ENCODE measurements around the gene COL28A1.
A peak's percentile ranks its signal among the peaks of the same experiment; 100 is the strongest.

Gene COL28A1

DNA sequence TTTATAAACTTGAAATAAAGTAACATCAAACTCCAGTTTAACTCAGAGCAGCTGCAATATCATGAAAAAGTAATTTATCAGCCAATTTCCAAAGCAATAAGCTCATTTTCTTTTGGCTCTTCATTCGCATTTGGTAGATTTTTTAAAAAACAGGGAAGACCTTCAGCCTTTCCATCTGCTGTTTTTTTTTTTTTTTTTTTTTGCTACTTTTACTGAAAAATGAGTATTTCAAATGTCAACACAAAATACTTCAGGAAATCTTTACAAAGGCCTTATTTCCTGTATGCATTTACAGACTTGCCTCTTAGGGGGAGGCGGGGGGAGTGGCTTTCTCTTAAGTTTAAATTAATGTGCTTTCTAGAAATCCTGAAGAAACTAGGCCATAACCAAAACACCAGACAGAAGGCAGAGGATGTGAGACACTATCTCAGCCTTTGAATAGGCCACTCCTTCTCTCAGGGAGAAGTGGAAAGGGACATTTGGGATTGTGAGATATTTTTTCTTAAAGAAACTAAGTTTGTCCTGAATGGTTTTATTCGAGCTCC is 91.8 kb downstream of the COL28A1 start:
- H3K9me3 ChIP-seq (ENCODE audit: insufficient read depth, low read depth, low read length), result no peaks in the 10 kb centered on the region
- WGBS (ENCODE audit: extremely low coverage, insufficient coverage, insufficient read length), result no CpG with 5 or more reads among the region's 3 CpGs
- no peak overlapping the region for H3K4ac ChIP-seq (ENCODE audit: low read depth, low read length)
- no peak overlapping the region for H2BK5ac ChIP-seq (ENCODE audit: low read depth, low read length, poor library complexity)
- no peak overlapping the region for H4K91ac ChIP-seq (ENCODE audit: low read depth, low read length)
- no peaks in the 10 kb centered on the region for H3K36me3 ChIP-seq (ENCODE audit: control insufficient read depth in 1 of 2, insufficient read depth in 2 of 2, low read length in 2 of 2)
- H2AK5ac ChIP-seq (ENCODE audit: low read length), result no peak overlapping the region
- H3K27ac ChIP-seq (ENCODE audit: low read depth, low read length), result no peak overlapping the region
- no peak for DNase-seq
- peaks cover 0 to 2% of the 10 kb centered on the region in 2 experiments for H3K4me1 ChIP-seq (ENCODE audit: control insufficient read depth in 1 of 2, insufficient read depth in 2 of 2, low read length in 2 of 2)
- H3K14ac ChIP-seq (ENCODE audit: low read length), result no peak overlapping the region
- no peak overlapping the region for H2BK12ac ChIP-seq (ENCODE audit: low read length)
- H3K9ac ChIP-seq (ENCODE audit: low read length), result no peak overlapping the region
- no peak overlapping the region for H3K4me2 ChIP-seq (ENCODE audit: low read length)
- H4K8ac ChIP-seq (ENCODE audit: low read depth, low read length), result no peak overlapping the region
- no peaks in the 10 kb centered on the region for H3K27me3 ChIP-seq (ENCODE audit: insufficient read depth, low read length)
- H2AFZ ChIP-seq (ENCODE audit: insufficient read depth, low read length, poor library complexity), result no peak overlapping the region
- H2BK120ac ChIP-seq (ENCODE audit: insufficient read depth, low read length, poor library complexity), result no peak overlapping the region
- no peaks in the 10 kb centered on the region for H3K79me2 ChIP-seq (ENCODE audit: control insufficient read depth, insufficient read depth, low read length, poor library complexity)
- no peak overlapping the region for H3K18ac ChIP-seq (ENCODE audit: low read length)
- H3K4me3 ChIP-seq (ENCODE audit: low read depth, low read length), result no peak overlapping the region
- no peak overlapping the region for H3K23ac ChIP-seq (ENCODE audit: low read length)
- peaks cover 2% of the 10 kb centered on the region for H3K79me1 ChIP-seq (ENCODE audit: low read length)
- H4K12ac ChIP-seq (ENCODE audit: low read depth, low read length), result no peak overlapping the region

DNA sequence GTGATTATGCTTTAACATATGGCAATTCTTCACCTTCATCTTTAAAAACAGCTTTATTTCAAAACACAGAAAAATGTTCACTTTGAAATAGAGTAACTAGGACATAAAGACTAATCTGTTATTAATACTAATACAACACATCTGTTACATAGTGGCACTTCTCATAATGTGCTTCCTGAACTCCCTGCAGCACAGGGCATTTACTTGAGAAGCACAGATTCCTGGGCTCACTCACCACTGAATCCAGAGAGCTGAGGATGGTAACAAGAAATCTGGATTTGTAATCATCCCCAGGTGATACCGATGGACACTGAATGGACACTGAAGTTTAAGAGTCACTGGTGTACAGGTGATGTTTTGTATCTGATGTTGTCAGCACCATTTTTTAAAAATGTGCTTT is 96.1 kb downstream of the COL28A1 start:
- no peak overlapping the region for H2BK12ac ChIP-seq (ENCODE audit: low read length)
- no peak overlapping the region for H3K4me3 ChIP-seq (ENCODE audit: low read depth, low read length)
- peaks cover 2% of the 10 kb centered on the region for H3K79me1 ChIP-seq (ENCODE audit: low read length)
- no peak overlapping the region for H3K27ac ChIP-seq (ENCODE audit: low read depth, low read length)
- no peak overlapping the region for H2AFZ ChIP-seq (ENCODE audit: insufficient read depth, low read length, poor library complexity)
- H2BK5ac ChIP-seq (ENCODE audit: low read depth, low read length, poor library complexity), result no peak overlapping the region
- H3K9ac ChIP-seq (ENCODE audit: low read length), result no peak overlapping the region
- H4K12ac ChIP-seq (ENCODE audit: low read depth, low read length), result no peak overlapping the region
- no peak overlapping the region for H3K18ac ChIP-seq (ENCODE audit: low read length)
- WGBS (ENCODE audit: extremely low coverage, insufficient coverage, insufficient read length), result no CpG with 5 or more reads among the region's 1 CpG
- no peak for DNase-seq
- H4K8ac ChIP-seq (ENCODE audit: low read depth, low read length), result no peak overlapping the region
- H3K4me1 ChIP-seq (ENCODE audit: control insufficient read depth in 1 of 2, insufficient read depth in 2 of 2, low read length in 2 of 2), result peaks cover 0 to 2% of the 10 kb centered on the region in 2 experiments
- H3K14ac ChIP-seq (ENCODE audit: low read length), result no peak overlapping the region
- no peaks in the 10 kb centered on the region for H3K79me2 ChIP-seq (ENCODE audit: control insufficient read depth, insufficient read depth, low read length, poor library complexity)
- no peak overlapping the region for H3K4ac ChIP-seq (ENCODE audit: low read depth, low read length)
- no peak overlapping the region for H3K4me2 ChIP-seq (ENCODE audit: low read length)
- H4K91ac ChIP-seq (ENCODE audit: low read depth, low read length), result no peak overlapping the region
- no peaks in the 10 kb centered on the region for H3K9me3 ChIP-seq (ENCODE audit: insufficient read depth, low read depth, low read length)
- H3K27me3 ChIP-seq (ENCODE audit: insufficient read depth, low read length), result no peaks in the 10 kb centered on the region
- no peaks in the 10 kb centered on the region for H3K36me3 ChIP-seq (ENCODE audit: control insufficient read depth in 1 of 2, insufficient read depth in 2 of 2, low read length in 2 of 2)
- no peak overlapping the region for H2AK5ac ChIP-seq (ENCODE audit: low read length)
- H2BK120ac ChIP-seq (ENCODE audit: insufficient read depth, low read length, poor library complexity), result no peak overlapping the region
- H3K23ac ChIP-seq (ENCODE audit: low read length), result no peak overlapping the region

DNA sequence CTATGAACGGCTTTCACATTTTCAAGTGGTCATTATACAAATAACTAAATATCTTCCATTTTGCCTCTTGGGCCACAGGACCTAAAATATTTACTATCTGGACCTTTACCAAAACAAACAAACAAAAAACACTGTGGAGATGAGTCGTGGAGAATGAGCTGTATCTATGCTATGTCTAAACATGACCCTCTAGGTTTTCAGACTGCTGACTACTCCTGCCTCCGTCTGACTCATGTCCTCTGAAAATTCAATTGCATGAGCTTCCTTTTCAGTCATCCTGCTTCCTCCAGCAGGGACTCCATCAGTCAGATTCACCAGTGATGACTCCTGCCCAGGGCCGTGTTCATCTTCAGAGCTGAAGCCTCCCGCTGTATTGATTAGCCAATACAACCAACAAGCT is 96.8 kb downstream of the COL28A1 start:
- no peak overlapping the region for H3K27ac ChIP-seq (ENCODE audit: low read depth, low read length)
- no peaks in the 10 kb centered on the region for H3K36me3 ChIP-seq (ENCODE audit: control insufficient read depth in 1 of 2, insufficient read depth in 2 of 2, low read length in 2 of 2)
- H3K4me1 ChIP-seq (ENCODE audit: control insufficient read depth in 1 of 2, insufficient read depth in 2 of 2, low read length in 2 of 2), result peaks cover 0 to 2% of the 10 kb centered on the region in 2 experiments
- no peak overlapping the region for H3K23ac ChIP-seq (ENCODE audit: low read length)
- H3K4me2 ChIP-seq (ENCODE audit: low read length), result no peak overlapping the region
- no peak overlapping the region for H3K14ac ChIP-seq (ENCODE audit: low read length)
- H3K79me1 ChIP-seq (ENCODE audit: low read length), result peaks cover 2% of the 10 kb centered on the region
- H3K9me3 ChIP-seq (ENCODE audit: insufficient read depth, low read depth, low read length), result no peaks in the 10 kb centered on the region
- no peaks in the 10 kb centered on the region for H3K27me3 ChIP-seq (ENCODE audit: insufficient read depth, low read length)
- peak overlapping the region; percentile 56 for H2BK5ac ChIP-seq (ENCODE audit: low read depth, low read length, poor library complexity)
- H4K8ac ChIP-seq (ENCODE audit: low read depth, low read length), result peak overlapping the region; percentile 38
- H3K4ac ChIP-seq (ENCODE audit: low read depth, low read length), result no peak overlapping the region
- H4K91ac ChIP-seq (ENCODE audit: low read depth, low read length), result no peak overlapping the region
- no peak overlapping the region for H2BK120ac ChIP-seq (ENCODE audit: insufficient read depth, low read length, poor library complexity)
- WGBS (ENCODE audit: extremely low coverage, insufficient coverage, insufficient read length), result no CpG with 5 or more reads among the region's 5 CpGs
- no peak overlapping the region for H2AFZ ChIP-seq (ENCODE audit: insufficient read depth, low read length, poor library complexity)
- no peak overlapping the region for H3K4me3 ChIP-seq (ENCODE audit: low read depth, low read length)
- peak; percentile 44 to 52 for DNase-seq
- no peak overlapping the region for H3K18ac ChIP-seq (ENCODE audit: low read length)
- no peak overlapping the region for H2BK12ac ChIP-seq (ENCODE audit: low read length)
- no peak overlapping the region for H2AK5ac ChIP-seq (ENCODE audit: low read length)
- H4K12ac ChIP-seq (ENCODE audit: low read depth, low read length), result peak overlapping the region; percentile 30
- H3K79me2 ChIP-seq (ENCODE audit: control insufficient read depth, insufficient read depth, low read length, poor library complexity), result no peaks in the 10 kb centered on the region
- no peak overlapping the region for H3K9ac ChIP-seq (ENCODE audit: low read length)

DNA sequence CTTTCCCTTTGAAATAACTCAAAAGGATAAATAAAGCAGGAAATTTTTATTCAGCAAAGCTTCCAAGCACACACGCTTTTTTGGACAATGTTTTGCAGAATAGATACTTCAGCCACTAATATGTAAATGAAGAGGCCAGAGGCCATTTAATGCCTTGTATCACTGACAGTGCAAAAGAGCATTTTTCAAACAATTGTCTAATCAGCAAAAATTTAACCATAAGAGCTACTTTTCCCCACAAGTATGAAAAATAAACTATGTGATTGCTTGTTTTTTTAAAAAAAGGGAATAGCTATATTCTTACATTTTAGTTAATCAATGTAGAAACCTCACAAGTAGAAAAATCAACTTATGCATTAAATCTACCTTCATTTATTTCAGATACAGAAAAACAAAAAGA is 99.7 kb downstream of the COL28A1 start:
- Histone ChIP-seq H3K36me3 (ENCODE audit: control insufficient read depth in 1 of 2, insufficient read depth in 2 of 2, low read length in 2 of 2) (no peaks in the 10 kb centered on the region), H2BK5ac (ENCODE audit: low read depth, low read length, poor library complexity) (no peak overlapping the region), H3K4me2 (ENCODE audit: low read length) (no peak overlapping the region), H3K27me3 (ENCODE audit: insufficient read depth, low read length) (no peaks in the 10 kb centered on the region), H2BK12ac (ENCODE audit: low read length) (no peak overlapping the region), H3K18ac (ENCODE audit: low read length) (no peak overlapping the region), H4K12ac (ENCODE audit: low read depth, low read length) (no peak overlapping the region), H3K79me2 (ENCODE audit: control insufficient read depth, insufficient read depth, low read length, poor library complexity) (no peaks in the 10 kb centered on the region), H3K4ac (ENCODE audit: low read depth, low read length) (no peak overlapping the region), H3K4me3 (ENCODE audit: low read depth, low read length) (no peak overlapping the region), H3K9me3 (ENCODE audit: insufficient read depth, low read depth, low read length) (no peaks in the 10 kb centered on the region), H3K9ac (ENCODE audit: low read length) (no peak overlapping the region), H3K23ac (ENCODE audit: low read length) (no peak overlapping the region), H3K4me1 (ENCODE audit: control insufficient read depth in 1 of 2, insufficient read depth in 2 of 2, low read length in 2 of 2) (peaks cover 0 to 2% of the 10 kb centered on the region in 2 experiments), H4K91ac (ENCODE audit: low read depth, low read length) (no peak overlapping the region), H3K14ac (ENCODE audit: low read length) (no peak overlapping the region), H2AFZ (ENCODE audit: insufficient read depth, low read length, poor library complexity) (no peak overlapping the region), H3K79me1 (ENCODE audit: low read length) (peaks cover 2% of the 10 kb centered on the region), H4K8ac (ENCODE audit: low read depth, low read length) (no peak overlapping the region), H2BK120ac (ENCODE audit: insufficient read depth, low read length, poor library complexity) (no peak overlapping the region), H3K27ac (ENCODE audit: low read depth, low read length) (no peak overlapping the region), H2AK5ac (ENCODE audit: low read length) (no peak overlapping the region)
- no CpG with 5 or more reads among the region's 1 CpG for WGBS (ENCODE audit: extremely low coverage, insufficient coverage, insufficient read length)
- DNase-seq, result no peak

Data from trophoblast cell (in vitro differentiated cells and primary cell).